ENCODE measurements around the gene MYCT1. TPM values are rescaled to one million over a fixed set of nuclear protein-coding genes. Genes with fewer than 3 reads are reported as not detected.

Gene MYCT1
- total and polyA plus RNA-seq, 2 of the 8 experiments (the other 6 are each of a cell fraction or from before 2014, with no cell fraction given) = 0.39 to 3.3 TPM

DNA sequence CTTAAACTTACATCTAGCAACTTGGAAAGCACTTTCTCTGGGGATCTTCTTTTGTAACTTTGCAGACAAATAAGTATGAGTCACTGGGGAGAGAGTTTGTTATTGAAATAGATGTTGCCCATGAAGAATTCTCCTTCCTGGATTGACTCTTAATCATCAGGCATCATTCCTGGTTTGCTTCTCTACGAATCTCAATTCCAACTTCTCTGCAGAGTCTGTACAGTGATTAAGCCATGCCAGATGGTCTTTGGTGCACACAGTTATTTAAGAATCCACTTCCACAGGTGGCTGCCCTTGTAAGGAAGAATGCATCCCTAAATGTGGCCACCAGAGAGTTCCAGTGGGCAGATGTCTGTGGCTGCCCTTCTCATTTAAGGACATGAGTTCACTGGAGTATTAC is 25.7 kb downstream of the MYCT1 start (continued):
- TF ChIP-seq, protein P1, sequence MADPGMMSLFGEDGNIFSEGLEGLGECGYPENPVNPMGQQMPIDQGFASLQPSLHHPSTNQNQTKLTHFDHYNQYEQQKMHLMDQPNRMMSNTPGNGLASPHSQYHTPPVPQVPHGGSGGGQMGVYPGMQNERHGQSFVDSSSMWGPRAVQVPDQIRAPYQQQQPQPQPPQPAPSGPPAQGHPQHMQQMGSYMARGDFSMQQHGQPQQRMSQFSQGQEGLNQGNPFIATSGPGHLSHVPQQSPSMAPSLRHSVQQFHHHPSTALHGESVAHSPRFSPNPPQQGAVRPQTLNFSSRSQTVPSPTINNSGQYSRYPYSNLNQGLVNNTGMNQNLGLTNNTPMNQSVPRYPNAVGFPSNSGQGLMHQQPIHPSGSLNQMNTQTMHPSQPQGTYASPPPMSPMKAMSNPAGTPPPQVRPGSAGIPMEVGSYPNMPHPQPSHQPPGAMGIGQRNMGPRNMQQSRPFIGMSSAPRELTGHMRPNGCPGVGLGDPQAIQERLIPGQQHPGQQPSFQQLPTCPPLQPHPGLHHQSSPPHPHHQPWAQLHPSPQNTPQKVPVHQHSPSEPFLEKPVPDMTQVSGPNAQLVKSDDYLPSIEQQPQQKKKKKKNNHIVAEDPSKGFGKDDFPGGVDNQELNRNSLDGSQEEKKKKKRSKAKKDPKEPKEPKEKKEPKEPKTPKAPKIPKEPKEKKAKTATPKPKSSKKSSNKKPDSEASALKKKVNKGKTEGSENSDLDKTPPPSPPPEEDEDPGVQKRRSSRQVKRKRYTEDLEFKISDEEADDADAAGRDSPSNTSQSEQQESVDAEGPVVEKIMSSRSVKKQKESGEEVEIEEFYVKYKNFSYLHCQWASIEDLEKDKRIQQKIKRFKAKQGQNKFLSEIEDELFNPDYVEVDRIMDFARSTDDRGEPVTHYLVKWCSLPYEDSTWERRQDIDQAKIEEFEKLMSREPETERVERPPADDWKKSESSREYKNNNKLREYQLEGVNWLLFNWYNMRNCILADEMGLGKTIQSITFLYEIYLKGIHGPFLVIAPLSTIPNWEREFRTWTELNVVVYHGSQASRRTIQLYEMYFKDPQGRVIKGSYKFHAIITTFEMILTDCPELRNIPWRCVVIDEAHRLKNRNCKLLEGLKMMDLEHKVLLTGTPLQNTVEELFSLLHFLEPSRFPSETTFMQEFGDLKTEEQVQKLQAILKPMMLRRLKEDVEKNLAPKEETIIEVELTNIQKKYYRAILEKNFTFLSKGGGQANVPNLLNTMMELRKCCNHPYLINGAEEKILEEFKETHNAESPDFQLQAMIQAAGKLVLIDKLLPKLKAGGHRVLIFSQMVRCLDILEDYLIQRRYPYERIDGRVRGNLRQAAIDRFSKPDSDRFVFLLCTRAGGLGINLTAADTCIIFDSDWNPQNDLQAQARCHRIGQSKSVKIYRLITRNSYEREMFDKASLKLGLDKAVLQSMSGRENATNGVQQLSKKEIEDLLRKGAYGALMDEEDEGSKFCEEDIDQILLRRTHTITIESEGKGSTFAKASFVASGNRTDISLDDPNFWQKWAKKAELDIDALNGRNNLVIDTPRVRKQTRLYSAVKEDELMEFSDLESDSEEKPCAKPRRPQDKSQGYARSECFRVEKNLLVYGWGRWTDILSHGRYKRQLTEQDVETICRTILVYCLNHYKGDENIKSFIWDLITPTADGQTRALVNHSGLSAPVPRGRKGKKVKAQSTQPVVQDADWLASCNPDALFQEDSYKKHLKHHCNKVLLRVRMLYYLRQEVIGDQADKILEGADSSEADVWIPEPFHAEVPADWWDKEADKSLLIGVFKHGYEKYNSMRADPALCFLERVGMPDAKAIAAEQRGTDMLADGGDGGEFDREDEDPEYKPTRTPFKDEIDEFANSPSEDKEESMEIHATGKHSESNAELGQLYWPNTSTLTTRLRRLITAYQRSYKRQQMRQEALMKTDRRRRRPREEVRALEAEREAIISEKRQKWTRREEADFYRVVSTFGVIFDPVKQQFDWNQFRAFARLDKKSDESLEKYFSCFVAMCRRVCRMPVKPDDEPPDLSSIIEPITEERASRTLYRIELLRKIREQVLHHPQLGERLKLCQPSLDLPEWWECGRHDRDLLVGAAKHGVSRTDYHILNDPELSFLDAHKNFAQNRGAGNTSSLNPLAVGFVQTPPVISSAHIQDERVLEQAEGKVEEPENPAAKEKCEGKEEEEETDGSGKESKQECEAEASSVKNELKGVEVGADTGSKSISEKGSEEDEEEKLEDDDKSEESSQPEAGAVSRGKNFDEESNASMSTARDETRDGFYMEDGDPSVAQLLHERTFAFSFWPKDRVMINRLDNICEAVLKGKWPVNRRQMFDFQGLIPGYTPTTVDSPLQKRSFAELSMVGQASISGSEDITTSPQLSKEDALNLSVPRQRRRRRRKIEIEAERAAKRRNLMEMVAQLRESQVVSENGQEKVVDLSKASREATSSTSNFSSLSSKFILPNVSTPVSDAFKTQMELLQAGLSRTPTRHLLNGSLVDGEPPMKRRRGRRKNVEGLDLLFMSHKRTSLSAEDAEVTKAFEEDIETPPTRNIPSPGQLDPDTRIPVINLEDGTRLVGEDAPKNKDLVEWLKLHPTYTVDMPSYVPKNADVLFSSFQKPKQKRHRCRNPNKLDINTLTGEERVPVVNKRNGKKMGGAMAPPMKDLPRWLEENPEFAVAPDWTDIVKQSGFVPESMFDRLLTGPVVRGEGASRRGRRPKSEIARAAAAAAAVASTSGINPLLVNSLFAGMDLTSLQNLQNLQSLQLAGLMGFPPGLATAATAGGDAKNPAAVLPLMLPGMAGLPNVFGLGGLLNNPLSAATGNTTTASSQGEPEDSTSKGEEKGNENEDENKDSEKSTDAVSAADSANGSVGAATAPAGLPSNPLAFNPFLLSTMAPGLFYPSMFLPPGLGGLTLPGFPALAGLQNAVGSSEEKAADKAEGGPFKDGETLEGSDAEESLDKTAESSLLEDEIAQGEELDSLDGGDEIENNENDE (IDR thresholded peaks at IDR 0.05; ENCODE audit: insufficient replicate concordance, low read length) = no peak
- TF ChIP-seq RBBP5 (IDR thresholded peaks at IDR 0.05; ENCODE audit: borderline replicate concordance, low read depth, low read length) (no peak), GTF2F1 (IDR thresholded peaks at IDR 0.05; ENCODE audit: borderline replicate concordance, low read depth, low read length) (no peak), SP4 (IDR thresholded peaks at IDR 0.05; ENCODE audit: low read length) (no peak)
